HG03039 (cell line): ENCODE data around the gene CHFR.
"Not testable (repeated sequence)": the region's sequence is repeated elsewhere in the genome, so short reads cannot be mapped to it uniquely, and the experiment has no call there.

Experiments
- ATAC-seq: cut with Tn5 transposase; IDR thresholded peaks from one replicate; pipeline ENCODE4 v1.9.1; 2021; ENCODE audit warnings: mild to moderate bottlenecking, moderate library complexity; ENCODE audit not compliant: unreplicated experiment

CHFR gene

DNA sequence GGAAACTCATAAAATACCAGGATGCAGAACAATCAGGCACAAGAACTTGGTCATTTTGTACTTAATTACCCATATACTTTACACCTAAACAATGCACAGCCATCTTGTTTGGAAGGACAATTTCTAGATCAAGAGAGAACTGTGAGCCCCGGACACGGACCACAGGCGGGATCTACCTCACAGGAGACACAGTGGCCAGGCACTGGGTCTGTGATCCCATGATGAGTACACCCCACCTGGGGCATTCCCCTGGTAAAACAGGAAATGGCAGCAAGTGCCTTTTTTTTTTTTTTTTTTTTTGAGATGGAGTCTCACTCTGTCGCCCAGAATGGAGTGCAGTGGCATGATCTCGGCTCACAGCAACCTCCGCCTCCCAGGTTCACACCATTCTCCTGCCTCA lies 74.0 kb downstream of the CHFR start:
- ATAC-seq = no peak

DNA sequence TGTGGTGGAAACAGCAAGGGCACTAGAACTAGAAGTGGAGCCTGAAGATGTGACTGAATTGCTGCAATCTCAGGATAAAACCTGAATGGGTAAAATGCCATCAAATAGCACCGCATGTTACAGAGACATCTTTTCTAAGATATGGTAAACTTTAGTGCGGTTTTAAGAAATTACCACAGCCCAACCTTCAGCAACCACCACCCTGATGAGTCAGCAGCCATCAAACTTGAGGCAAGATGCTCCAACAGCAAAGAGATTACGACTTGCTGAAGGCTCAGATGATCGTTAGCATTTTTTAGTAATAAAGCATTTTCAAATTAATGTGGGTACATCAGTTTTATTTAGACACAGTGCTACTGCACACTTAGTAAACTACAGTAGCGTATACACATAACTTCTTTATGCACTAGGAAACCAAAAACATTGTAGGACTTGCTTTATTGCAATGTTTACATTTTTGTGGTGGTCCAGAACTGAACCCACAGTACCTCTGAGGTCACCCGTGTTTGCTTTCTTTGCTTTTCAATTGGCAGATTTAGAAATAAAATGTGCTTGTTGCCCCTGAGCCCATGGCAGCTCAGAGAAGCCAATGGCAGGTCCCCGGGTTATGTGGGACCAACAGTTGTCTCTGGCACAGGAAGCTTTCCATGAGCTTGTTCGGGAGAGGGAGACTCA lies 74.6 kb downstream of the CHFR start:
- no peak for ATAC-seq

DNA sequence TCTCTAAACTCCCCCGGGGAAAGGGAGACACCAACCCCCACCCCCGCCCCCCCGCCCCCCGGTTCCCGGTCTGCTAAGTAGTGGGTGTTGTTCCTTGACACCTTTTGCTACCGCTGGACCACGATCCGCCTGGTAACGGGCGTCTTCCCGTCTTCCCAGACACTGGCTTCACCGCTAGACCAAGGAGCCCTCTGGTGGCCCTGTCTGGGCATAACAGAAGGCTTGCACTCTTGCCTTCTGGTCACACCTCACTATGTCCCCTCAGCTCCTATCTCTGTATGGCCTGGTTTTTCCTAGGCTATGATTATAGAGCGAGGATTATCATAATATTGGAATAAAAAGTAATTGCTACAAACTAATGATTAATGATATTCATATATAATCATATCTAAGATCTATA lies 78.0 kb downstream of the CHFR start:
- not testable (repeated sequence) for ATAC-seq

DNA sequence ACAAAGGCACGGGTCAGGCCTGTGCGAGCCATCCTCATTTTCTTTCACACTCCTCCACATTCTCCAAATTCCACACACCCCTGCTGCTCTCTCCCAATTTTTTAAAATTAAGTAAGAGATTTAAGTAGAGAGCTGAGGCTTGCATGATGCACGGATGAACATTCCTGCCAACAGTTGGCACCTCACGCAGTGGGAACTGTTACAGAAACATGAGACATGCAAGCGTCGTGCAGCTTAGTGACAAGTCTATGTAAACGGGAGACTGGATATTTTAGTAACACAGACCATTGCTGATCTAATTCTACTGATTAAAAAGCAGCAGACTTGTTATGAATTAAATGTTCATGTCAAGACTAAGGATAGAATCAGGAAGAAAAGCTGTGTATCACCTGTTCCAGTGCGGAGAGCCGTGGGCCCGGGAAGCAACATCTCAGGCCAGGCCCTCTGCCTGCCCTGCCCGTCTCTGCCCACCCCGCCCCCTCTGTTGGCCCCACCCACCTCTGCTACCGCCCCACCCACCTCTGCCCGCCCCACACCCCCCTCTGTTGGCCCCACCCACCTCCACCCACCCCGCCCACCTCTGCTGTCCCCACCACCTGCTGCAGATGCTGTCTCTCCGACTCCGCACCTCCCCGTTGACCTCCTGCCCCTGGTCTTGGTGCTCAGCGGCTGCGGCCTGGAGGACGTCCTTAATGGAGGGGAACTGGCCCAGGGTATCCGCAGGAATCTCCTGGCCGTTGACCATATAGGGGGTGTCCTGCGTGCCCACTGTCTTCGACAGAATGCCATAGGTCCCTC lies 79.9 kb downstream of the CHFR start:
- ATAC-seq = no peak

DNA sequence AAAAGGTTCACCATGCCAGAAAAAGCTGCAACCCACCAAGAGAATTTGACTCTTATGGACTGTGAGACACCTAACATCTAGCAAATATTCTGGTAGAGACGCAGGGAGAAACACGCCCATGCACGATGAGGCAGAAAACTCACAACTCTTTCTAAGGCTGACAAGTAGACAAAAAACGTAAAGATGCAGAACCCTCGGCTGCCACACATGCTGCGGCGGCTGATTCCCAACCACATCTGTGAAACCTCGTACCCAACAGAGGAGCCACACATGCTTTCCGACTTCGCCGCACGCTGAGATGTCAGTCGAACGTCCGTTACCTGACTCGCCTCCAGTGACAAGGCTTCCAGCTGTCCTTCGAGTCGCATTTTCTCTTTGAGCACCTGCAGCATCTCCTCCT lies 80.5 kb downstream of the CHFR start:
- ATAC-seq = no peak

DNA sequence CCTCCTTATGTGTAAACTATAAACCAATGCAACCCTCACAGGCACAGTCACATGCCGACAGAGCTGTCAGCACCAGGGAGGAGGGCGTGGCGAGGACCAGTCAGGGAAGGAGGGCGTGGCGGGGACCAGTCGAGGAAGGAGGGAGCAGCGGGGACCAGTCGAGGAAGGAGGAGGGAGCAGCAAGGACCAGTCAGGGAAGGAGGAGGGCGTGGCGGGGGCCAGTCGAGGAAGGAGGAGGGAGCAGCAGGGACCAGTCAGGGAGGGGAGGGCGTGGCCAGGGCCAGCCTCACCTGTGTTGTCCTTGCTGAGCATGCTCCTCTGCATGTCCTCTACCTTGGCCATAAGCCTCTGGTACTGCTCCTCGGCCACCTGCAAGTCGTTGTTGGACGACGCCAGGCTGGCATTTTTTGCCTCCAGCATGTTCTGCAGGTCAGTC lies 83.0 kb downstream of the CHFR start:
- no peak for ATAC-seq

DNA sequence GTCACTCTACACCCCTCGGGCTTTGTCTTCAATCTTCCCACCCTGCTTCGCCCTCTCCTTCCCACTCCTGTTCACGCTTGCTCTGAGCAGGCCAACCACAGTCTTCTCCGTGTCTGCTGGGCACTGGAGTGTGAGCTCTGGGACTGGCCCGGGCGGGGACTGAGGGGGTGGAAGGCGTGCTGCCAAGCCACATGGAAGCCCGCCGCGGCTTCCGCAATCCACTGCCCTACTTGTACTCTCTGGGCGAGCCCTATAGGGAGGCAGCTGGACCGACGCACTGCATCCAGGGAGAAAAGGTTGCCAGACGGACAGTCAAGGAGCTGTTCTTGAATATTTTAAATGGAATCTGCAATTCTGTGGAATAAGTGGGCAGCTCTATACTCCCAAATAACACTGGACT lies 83.5 kb downstream of the CHFR start:
- ATAC-seq = no peak

DNA sequence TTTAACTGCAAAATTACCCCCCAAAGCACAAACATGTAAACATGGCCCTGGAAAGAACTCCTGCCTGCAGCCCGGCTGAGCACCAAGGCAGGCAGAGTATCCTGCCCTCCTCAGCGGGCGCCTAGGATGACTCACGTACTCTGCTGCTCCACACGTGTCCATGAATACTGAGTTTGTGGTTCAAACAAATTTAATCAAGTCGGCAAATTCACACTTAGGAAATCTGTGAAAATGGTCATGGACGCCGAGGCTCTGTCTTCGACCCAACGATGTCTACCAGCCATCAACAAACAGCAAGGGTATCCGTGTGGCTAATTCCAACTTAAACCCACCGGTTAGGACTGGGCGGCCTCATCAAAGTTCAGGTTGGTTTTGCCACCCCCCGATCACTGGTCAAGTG lies 84.3 kb downstream of the CHFR start:
- no peak for ATAC-seq

DNA sequence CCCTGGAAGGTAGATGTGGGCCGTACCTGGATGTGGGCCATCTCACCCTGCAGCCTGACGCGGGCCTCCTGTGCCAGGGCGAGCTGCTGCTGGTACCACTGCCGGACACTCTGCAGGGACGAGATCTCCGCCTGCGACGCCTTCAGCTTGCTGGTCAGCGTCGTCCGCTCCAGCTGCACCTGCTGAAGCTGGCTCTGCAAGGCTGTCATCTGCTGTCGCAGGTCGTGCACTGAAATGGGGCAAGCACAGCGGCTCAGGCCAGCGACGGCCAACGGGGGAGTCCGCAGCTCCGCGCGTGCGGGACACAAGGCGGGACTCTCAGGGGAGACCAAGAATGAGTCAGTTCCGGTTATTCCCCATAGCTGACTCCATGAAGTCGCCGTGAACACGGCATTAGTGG lies 85.7 kb downstream of the CHFR start:
- ATAC-seq = no peak

DNA sequence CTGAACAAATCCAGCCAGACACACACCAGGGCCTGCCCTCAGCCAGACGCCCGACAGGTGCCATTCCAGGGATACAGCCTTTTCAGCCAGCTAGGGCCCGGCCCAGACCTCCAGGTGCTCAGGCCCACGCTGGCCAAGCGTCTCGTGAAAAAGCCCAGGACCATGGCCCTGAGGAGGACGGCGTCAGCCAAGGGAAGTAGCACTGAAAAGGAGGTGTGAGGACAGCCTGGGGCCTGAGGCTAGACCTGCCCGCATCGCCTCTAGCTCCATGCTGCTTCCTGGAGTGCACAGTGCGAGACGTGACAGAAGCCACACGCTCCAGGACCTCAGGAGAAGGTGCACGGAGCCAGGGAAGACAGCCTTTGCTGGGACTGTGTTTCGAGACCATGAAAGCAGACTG lies 88.6 kb downstream of the CHFR start:
- ATAC-seq = no peak

DNA sequence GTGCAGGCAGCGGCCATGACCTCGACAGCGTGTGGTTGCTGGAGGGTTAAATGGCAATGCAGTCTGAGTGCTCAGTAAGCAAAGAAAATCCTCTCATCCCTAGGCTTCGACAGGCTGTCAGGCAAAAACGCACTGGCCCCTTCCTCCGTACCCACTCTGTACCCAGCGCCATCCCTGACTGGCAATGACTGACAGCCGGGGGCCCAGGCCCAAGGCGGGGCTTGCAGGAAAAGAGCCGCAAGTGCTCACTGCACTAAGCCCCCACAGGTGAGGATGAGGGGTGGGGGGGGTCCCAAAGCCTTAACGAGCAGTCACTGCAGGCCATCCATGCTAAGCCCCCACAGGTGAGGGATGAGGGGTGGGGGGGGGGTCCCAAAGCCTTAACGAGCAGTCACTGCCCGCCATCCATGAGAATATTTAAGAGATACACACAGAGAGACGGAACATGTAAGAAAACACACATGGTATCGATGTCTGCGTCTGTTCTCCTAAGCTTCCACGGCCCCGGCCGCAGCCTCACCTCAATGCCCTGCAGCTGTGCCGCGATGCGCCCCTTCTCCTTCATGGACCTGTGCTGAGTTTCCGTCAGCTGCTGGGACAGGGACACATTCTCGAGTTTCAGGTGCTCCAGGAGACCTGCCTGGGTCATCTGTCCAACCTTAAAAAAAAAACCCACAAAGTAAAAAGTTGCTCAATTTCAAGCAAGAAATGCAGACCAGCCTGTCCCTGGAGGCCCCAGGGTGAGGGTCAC lies 89.4 kb downstream of the CHFR start:
- ATAC-seq = no peak

DNA sequence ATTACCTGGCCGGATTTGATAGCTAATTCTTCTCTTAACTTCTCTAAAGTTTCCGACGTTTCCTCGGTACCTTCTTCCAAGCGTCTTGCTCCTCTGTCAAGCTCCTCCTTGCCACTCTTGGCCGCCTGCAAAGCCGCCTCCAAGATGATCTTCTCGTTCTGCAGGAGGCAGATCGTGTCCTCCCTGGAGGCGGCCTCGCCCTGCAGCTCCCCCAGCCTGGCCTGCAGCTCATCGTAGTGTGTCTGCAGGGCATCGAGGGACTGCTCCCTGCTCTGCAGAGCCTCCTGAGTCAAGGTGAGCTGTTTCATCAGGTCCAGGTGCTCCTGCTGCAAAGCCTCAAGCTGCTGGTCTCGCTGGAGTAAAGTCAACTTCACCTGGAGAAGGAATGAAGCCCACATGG lies 91.6 kb downstream of the CHFR start:
- no peak for ATAC-seq

DNA sequence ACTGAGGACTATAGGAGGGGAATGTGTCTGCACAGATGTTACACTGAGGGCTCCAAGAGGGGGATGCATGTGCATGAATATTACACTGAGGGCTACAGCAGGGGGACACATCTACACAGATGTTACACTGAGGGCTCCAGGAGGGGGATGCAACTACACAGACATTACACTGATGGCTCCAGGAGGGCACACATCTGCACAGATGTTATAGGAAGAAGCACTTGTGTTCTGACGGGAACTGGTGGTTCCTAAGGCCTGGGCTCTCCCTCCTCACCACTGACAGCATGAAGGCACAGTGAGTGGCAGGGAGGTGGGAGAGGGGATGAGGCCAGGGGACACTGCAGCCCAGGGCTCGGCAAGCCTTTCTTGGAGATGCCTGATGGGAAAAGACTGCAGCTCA lies 95.5 kb downstream of the CHFR start:
- not testable (repeated sequence) for ATAC-seq

DNA sequence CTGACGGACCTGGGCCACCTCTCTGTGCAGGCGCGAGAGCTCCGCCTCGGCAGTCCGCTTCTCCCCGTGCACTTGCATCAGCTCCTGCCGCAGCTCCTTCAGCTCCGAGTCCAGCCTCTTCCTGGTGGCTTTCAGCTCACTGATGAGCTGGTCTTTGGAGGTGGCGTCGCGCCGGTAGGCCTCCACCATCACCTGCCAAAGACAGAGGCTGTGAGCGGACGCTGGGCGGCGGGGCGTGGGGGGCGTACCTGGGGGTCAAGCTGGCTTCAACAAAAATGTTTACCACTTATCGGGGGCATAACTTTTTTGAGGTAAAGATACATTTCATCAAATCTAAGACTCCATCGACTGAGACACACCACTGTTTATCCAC lies 98.3 kb downstream of the CHFR start:
- ATAC-seq = no peak

DNA sequence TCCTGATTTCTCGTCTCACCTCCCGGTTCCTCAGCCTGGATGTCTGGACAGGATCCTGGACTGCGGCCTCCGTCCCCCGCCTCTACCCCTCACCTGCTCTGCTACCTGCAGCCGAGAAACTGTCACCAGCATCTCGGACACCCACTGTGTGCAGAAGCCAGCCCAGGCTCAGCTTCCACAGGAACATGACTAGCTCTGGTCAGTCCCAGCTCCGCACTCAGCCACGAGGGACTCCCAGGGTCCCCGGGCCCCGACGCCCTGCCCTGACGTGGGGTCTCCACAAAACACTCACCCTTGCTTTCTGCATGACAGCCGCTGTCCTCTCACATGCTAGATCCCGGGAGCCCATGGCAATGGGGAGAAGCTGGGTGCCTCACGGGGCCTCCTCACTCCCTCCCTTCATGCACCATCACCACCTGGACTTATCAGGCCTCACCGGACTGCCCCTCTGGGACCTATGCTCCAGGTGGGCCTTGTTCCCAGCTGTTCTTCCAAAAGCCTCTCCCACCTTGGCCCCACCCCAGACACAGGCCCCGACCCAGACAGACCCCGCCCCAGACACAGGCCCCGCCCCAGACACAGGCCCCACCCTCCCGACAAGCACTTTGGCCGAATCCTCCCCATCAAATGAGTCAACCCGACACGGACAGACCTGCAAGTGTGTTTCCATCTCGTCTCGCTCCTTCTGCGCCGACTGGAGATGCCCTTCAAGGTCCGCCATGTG lies 98.9 kb downstream of the CHFR start:
- no peak for ATAC-seq

DNA sequence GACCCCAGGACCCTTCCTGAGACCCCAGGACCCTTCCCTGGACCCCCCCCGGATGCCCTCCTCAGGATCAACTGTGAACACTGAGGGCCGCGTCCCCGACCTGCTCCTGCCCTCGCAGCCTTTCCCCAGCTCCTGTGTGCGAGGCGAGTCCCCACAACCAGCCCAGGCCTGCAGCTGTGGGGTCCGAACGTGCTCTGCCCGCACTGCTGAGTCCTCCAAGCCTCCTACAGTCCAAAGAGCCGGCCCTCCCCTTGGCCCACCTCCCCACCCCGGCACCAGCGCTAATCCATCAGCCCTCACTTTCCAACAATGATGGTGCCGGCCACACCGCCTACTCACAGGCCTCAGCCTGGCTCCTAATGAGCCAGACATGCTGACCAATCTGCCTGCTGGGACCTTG lies 99.5 kb downstream of the CHFR start:
- no peak for ATAC-seq

DNA sequence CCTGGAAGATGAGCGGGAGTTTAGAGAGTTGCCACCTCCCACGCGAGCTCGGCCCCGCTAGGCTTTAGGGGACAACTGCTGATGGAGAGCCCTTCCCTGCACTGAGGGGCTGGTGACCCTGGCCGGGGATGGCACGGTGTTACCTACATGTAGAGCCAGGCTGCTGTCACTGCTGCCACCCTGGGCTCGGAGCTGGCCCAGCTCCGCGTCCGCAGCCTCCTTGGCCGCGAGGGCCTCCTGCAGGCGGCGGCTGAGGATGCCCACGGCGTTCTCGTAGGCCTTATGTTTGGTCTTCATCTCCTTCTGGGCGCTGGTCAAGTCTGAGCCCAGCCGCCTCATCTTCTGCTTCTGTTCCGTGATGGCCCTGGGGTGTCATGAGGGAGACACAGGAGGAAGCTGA lies 101.2 kb downstream of the CHFR start:
- ATAC-seq = no peak

DNA sequence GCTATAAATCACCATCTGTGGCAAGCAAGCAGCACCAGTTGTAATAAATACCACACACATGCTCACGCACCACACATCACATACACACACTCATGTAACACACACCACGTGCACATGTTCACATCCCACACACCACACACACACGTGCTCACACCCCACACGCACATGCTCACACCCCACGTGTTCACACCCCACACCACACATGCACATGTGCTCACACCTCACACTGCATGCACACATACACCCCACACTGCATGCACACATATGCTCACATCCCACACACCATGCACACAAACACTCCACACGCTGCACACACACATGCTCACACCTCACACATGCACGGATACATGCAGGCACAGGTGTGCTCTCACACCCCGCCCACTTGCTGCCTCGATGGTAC lies 102.8 kb downstream of the CHFR start:
- no peak for ATAC-seq

DNA sequence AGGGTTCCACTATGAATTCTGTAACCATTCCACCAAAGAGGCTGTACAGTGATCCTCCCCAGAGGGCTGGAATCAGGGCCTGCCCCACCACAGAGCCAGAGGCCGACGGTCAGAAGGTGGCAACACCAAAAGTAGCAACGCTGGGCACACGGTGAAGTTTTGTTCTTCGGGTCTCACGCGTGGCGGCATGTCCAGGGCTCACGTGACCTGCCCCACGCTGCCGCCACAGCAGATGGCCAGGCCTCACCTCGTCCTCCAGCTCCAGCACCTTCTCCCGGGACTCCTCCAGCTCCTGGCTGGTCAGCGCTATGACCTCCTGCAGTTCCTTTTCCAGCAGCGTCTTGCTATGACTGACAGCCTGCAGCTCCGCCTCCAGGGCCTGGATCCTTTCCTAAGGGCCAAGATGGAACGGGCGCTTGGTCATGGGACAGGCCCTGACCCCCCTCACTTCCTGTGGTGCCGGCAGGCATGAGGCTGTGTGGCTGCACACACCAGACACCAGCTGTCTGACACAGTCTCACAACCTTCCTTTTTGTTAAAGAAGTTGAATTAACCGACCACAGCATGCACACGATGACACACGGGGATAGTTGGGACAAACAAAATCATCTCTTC lies 103.4 kb downstream of the CHFR start:
- ATAC-seq = no peak
